Stimulated activated CD4-positive, alpha-beta T cell treated with anti-CD3 and anti-CD28 coated beads, Interleukin-1b, Interleukin-23, amount 100 ng/mL, for 1 hour (primary cell): ENCODE results near the gene EEF1G.
"Not testable (repeated sequence)": the region's sequence is repeated elsewhere in the genome, so short reads cannot be mapped to it uniquely, and the experiment has no call there.

Source experiments
- DNase-seq, 2 donors: peaks; one replicate each; pipeline ENCODE4 v3.0.0-alpha.2; 2020; ENCODE audit warnings: low read depth in 2 of 2

EEF1G gene

DNA sequence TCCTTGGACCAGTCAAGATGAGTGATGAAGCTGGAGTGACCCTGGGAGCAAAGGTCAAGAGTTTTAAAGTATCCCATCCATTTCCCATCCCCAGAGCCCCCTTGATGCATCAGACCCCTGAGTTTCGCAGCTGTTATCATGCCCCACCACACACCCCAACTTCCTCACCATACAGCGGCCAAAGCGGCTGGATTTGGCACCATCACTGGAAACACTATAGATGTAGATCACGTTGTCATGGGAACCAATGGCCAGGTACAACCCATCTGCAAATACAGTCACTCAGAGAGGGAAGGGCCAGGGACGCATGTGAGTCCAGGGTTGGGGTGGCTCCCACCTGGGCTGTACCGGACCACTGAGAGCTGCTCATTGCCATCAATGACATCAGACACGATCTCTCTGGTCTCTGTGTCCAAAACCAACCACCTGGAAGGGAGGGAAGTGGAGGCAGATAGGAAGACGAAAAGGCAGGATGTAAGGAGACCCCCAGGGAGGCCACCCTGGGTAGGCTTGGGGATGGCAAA lies 30.1 kb upstream of the EEF1G start:
- DNase-seq = no peak

DNA sequence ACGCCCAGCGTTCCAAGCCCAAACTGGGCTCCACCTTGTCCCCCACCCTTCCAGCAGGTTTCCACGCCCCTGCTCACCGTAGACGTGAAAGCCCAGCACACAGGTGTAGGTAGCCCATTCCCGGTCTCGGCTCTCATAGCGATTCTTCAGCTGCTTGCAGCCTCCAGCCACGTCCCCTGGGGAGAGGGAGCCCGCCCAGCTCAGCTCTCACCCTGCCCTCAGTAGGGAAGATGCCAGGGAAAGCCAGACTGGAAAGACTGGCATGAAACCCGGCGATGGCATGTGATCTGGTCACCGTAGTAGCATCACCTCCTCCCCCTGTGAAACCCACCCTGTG lies 29.3 kb upstream of the EEF1G start:
- no peak for DNase-seq

DNA sequence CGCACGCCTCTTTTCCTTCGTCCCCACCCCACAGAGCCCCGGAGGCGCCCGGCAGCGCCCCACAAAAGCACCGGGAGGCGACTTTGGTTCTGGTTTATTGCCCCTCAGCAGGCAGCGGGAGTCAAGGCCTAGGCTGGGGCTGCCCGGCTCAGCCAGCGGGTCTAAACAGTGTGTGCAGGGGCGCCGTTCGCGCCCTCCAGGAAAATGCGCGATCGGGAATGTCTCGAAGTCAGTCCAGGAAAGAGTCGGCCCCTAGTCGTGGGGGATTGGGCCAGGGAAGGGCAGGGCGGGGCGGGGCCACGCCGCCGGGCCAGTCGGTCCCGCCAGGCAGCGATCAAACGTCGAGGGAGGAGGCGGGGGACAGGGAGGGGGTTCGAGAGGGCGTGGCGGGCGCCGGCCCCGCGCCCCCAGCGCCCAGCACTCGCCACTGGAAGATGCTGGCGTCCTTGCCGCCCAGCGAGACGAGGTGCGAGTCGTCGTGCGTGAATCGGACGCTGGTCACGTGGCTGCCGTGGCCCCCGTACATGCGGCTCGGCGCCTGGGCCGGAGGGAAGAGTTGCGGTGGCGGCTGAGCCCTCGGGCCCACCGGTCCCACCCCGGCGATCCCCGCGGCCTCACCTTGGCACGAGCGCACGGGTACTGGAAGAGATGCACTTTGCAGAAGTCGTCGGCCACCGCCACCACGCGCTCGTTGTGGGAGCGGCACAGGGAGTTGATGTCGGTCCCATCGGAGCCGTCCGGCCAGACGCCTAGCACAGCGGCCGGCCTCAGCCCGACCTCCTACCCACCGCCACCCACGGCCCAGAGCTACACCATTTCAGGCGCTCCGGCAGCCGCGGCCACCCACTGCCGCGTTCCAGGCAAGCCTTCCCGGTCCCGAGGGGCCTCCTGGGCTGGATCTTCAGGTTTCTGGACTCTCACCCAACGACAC lies 28.7 kb upstream of the EEF1G start:
- no peak for DNase-seq

DNA sequence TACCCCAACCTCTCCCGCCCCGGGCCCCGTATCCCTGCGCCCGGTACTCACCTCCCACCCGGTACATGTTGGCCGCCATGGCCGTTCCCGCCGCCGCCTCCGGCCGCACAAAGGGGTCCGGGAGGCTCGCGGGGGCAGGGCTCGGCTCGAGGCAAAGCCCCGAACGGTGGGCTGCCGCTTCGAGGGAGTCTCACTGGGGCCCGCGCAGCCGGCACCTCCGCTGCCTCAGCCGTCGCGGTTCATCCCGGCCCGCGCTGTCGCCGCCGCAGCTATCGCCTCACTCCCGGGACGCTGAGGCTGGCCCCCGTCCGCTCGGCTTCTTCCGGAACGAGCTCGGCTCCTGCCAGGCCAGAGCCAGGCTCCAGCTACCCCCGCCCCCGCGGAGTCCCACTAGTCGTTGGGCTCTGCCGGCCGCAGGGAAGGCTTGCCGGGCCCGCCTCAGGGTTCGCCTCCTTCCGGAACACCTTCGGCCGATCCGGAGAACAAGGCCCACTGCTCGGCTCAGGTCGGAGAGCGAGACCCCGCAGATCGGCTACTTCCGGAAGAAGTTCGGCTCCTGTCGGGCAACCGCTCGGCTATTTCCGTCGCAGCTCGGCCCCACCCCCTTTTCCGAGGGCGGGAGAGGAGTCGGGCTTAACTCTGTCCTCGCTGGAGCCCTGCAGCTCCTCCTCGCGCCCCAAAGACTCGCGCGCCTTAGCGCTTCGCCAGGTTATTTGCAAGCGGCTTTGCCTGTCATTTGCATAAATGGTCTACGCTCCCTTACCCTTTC lies 27.9 kb upstream of the EEF1G start, which contains the start of gene MTA2:
Gene MTA2 (minus strand): TSS at position 494 of the 769 bp plus-strand sequence. CDS start 415 bp downstream, at position 79.
- peak; percentile 98 to 99 for DNase-seq

DNA sequence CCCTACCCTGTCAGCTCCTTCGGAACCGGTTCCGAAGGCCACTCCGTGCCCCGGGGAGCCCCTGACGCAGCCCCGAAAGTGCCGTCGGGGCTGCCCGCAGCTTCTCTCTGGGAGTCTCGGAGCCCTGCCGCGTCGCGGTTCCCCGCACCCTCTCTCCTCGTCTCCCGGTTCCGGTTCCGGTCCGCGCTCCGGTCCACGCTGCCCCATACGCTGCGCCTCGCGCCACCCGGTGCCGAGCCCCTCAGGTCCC lies 27.4 kb upstream of the EEF1G start:
- no peak for DNase-seq

DNA sequence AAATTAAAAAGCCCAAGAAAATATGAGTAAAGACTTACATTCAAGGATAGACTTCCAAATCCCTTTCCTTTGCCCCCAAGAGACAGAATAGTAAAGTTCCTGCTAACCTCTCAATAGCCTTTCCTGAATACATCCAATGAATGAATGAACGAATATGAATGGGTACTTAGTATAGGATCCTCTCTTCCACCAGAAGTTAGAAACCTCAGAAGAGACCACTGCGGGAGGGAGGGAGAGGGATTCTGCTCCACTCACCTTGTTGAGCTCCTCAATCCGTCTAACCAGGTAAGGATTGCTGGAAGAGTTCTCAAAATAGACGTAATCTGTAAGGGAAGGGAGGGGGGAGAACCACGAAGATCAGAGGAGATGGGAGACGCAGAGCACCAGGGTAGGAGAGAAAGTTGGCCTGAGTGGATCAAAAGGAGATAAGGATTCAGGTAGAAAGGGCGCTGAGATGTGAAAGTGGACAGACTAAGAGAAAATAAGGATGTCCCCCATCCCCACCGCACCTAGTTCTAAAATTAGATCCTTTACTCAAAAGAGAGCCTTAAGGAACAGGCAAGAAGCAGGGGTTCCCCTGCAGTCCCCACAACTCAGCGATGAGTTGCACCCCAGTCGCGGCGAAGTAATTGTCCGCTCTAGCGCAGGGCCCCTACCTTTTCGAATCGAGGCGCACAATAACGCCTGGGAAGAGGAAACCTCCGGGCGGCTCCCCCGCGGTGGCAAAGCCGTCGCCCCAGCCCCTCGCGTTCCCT lies 26.9 kb upstream of the EEF1G start:
- DNase-seq = no peak

DNA sequence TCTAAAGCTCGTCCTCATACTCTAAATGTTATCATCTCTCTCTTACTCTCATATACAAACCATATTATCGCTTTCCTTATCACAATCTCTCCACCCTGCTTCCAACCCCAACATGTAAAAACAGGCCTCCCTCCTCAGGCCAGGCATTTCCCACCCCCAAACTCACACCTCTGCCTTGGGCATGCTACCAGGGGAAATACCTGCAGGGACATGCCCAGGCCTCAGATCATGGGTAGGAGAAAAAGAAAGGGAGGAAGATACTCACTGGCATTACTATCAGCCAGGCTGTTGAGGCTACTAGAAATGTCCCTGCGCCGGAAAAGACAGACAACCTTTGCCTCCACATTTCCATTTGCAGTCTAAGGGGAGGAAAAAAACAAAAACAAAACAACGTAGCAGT lies 26.2 kb upstream of the EEF1G start:
- no peak for DNase-seq

DNA sequence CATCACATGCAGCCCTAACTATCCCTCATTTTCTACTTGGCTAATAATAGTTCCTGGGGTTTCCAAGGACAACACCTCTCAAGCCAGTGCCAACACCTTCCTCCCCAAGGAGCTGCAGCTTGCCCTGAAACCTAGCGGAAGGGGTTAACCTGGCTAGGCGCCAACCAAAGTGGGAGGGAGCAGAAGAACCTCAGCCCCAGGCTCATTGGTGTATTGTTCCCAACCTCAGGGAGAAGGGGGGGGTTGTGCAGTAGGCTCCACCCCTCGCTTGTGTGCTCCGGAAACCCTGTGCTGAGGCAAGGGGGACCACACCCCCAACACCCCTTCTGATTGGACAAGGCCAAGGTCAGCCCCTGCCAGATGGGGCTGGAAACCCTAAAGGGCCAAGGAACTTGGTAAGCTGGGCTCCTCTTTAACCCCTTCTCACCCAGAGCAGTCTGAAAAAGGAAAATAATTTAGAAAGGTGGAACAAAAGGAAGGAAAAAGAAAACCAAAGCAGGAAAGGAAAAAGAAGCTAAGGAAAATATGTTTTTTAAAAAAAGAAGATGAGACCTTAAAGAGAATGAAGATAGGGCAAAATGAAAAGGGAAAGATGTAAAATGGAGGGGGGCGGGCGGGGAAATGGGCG lies 25.5 kb upstream of the EEF1G start:
- DNase-seq = peak; percentile 87 to 93

DNA sequence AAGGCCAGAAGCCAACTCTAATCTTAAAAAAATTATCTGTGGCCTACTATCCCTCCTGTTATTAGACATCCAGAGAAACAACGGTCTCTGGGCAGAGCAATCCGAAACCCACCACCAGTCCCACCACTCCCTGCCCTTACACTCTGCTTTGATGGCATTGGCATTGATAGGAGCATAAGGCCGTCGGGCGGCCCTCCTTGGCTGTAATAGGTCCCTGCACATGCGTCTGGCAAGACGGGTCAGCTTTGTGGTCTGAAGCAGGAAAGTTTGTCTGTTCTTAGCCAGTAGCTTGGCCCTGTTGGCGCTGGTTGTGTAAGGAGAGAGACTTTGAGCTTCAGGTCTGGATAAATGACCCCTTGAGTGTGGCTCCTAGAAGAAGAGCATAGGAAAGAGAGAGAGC lies 21.4 kb upstream of the EEF1G start:
- DNase-seq = no peak

DNA sequence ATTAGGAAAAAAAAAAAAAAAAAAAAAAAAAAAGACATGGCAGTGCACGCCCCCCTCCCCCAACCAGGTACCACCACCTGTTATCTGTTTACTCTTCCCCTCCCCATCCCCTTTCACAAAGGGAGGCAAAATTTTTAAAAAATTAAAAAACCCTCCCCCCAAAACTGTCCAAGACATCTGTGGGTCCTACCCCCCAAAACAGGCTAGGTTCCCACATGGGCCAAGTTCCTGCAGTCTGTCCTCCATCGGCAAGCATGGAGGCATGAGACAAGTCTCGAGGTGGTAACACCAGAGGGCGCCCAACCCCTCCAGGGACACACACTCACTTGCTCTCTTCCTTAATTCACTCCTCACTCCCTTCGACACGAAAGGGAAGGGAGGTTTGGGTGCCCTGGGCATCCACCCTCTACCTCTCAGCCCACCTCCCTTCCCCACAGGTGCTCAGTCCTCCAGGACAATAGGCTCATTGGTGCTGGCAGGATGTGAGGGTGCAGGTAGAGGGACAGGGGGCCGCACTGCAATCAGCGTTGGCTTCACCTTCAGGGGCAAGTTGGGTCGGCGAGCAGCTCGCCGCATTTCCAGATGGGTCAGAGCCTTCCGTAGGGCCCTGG lies 19.8 kb upstream of the EEF1G start:
- peak; percentile 42 to 62 for DNase-seq

DNA sequence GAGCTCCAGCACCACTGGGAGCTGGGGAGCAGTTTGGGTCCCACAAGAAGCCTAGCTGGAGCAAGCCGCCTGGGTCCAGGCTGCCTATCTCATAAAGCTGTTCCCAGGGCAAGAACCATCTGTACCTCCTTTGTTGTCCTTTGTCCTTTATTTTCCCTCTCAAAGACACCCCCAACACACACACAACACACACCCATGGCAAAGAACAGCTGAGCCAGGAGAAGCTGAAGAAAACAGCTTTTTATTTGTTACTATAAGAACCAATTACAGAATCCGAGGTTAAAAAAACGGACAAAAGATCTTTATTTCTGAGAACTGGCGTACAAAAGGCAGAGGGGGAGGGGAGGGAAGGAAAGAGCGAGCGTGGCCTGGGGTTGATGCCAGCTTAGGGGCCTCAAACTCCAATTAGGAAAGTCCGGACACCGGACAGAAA lies 19.3 kb upstream of the EEF1G start:
- no peak for DNase-seq

DNA sequence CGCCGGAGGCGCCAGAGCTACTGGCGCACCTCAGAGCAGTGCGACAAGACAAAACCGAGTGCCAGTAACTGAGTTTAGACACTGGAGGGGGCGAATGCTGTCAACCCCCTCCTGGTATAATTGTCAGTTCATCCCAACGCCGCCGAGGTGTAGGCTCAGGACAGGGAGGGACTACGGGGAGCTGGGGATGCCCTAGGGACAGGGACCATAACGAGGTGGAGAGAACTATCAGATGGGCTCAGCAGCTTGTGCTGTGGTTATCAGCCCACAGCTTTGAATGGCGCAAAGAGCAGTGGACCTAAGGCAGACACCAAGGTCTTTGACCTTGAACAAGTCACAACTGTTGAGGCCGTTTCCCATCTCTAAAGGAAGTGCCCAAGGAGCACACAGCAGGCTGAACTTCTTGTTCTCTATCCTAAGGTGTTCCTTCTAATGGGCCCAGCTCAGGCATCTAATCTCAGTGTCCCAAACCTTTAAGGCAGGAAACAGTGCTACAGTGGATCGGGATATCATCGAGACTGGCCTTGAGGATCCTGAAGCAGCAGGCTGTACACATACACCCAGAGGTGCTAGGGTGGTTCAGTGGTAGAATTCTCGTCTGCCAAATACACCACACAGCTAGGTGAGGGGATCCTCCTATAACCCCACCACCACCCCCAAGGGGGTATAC lies 18.6 kb upstream of the EEF1G start:
- DNase-seq = no peak

DNA sequence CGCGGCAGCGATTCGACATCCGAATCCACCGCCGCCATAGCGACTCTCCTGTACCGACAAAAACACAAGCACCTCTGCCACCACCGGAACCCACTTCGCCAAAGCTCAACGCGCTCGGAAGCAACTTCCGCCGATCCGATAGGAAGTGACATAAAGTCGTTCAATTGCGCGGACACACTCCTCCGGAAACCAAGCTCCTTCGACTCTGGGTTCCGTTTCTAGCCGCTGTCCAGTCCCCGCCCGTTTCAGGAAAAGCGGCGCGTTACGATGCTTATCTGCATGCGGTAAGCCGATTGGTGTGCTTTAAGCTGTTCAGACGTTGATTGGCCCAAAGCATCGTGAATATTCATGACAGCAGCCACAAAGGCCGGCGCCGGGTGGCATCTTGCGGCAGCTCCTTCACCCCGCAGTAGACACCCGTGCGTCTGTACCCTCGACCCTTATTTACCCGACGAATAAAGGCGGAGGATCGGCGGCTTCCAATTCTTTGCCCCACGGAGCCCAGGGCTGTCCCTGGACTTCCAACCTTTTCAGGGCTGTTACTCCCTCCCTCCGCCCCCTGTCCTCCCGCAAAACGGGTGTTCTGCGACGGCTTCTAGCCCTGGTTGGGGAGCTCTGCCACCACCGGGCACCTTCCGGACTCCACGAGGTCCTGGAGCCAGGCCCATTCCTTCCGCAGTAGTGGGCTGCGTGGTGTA lies 17.9 kb upstream of the EEF1G start, which contains the start of gene TUT1:
Gene TUT1 (minus strand): TSS at position 76 of the 698 bp plus-strand sequence. CDS start 38 bp downstream, at position 38.
- DNase-seq = peak; percentile 85 to 90

DNA sequence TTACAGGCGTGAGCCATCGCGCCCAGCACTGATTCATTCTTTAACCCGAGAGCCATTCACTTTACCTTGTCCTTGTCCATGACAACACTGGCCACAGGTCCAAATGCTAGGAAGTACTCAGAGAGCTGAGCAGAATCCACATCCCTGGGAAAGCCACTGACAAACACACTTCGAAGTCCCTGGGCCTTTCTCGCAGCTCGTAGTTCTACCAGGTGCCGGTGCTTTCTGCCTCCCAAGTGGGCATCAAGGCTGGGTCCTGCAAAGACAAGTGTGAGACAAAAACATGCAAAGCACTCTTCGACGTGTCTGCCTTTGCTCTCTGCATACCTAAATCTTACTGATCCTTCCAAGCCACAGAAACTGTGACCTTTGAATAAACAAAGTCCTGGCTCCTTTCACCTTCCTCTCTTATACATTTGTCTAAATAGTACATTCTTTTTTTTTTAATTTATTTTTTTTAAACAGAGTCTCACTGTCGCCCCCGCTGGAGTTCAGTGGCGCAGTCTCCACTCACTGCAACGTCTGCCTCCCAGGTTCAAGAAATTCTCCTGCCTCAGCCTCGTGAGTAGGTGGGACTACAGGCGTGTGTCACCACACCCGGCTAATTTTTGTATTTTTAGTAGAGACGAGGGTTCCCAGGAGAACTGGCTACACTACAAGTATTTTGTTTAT lies 15.4 kb upstream of the EEF1G start:
- DNase-seq = no peak

DNA sequence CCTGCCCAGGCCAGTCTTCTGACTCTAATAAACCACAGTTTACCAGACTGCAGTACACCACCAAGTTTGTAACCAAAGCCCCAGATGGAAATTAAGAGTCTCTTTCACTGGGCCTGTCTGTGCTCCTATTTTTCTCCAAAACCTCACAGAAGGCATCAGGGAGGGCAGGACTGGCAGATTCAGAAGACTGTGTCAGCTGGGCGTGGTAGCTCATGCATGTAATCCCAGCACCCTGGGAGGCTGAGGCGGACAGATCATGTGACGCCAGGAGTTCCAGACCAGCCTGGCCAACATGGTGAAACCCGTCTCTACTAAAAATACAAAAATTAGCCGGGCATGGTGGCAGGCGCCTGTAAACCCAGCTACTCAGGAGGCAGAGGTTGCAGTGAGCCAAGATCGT lies 11.7 kb upstream of the EEF1G start:
- not testable (repeated sequence) for DNase-seq

DNA sequence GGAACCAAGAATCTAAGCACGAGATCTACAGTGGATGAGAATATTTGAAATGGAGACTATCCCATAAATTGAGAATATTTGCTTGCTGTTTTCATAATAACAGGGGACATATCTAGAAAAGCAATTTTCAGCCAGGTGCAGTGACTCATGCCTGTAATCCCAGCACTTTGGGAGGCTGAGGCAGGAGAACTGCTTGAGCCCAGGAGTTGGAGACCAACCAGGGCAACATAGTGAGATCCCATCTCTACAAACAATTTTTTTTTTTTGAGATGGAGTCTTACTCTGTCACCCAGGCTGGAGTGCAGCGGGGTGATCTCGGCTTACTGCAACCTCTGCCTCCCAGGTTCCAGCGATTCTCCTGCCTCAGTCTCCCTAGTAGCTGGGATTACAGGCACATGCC lies 8.0 kb upstream of the EEF1G start:
- DNase-seq = not testable (repeated sequence)

DNA sequence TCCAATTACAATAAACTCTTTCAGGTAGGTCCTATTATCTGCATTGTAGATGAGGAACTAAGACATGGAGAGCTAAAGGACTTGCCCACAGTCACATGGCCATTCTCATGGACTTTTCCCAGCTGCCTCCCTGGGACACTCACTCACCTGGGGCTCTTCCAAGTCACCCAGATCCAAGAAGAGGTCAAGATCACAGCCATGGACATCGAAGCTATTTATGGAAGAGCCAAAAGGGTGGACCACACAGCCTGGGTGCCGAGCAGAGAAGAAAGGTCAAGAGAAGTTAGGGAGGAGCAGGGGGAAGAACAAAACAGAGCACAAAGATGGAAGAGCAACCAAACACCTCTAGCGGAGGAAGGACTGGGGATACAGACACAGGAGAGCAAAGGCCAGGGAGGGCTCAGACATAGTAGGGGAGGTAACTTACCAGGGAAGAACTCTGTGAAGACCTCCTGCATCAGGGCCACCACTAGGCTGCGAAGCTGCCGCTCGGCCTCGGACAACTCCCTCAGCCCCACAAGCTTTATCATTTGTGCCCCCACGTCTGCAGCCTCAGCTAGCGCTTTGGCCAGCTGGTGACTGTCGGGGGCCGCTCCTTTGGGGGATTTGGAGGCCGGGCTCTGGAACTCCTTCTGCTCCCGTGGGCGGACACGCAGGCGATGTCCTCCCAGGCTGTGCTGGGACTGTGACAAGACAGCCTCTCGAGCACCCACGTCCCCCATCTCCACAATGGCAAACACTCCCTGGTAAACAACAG lies 7.4 kb upstream of the EEF1G start:
- no peak for DNase-seq

DNA sequence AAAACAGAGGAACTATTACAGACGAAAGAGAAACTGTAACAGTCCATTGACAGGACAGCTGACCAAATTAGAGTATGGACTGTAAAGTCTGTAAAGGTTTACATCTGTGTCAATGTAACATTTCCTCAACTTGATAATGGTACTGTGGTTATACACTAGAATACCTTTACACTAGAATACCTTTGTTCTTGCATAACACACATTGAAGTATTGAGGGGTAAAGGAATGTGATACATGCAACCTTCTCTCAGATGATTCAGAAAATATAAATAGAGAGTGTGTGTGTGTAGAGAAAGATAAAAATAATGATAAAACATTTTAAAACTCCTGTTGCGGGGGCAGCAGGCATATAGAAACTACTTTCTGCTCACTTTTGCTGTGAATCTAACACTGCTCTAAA lies 5.6 kb upstream of the EEF1G start:
- no peak for DNase-seq

DNA sequence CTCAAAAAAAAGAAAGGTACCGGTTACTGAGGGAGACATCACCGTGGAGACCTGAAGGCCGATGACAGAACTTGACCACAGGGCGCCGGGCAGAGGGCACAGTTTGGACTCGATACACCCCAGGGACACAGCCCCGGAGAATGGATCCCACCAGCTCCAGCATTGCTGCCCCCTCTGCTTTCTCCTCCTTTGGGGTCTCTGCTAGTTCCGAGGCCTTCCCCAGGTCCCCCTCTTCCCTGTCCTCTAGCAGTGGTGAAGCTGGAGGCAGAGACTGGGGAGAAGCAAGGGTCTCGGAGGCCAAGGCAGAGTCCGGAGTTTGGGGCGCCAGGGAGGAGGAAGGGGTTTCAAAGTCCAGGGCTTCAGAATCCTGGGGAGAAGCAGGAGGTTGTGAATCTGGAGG lies 4.8 kb upstream of the EEF1G start:
- no peak for DNase-seq
